ENCODE measurements around the gene ETV3.

DNA sequence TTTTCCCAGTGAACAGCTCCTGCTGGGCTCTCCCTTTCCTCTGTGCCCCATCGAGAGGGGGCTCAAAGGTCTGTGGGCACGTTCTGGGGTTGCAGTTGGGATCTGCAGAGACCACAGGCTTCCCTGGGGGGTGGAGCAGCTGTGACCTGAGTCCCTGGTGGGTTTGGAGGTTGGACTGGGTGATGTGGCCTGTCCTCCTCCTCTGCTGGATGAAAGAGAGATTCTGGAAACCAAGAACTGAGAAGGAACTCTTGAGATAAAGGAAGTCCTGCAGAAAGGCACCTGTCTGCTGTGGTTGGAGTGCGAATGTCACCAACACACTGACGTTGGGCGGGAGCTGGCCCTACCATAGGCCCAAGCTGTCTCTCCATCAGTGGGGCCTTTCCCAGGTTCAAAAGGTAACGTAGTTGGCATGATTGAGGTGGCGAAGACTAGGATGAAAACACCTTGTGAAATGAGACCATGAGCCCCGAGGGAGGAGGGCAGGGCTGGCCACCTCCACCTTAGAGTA is 35.8 kb upstream of the ETV3 start:
- TF ChIP-seq IKZF4 (CRISPR knock-in tag; IDR thresholded peaks at IDR 0.05; ENCODE audit: borderline replicate concordance, low read depth, not compliant biosample characterization): no peak
- TF ChIP-seq SATB2 (CRISPR knock-in tag; IDR thresholded peaks at IDR 0.05): no peak
- no peak for TF ChIP-seq GABPB1 (CRISPR knock-in tag; IDR thresholded peaks at IDR 0.05)
- TF ChIP-seq ZNF549 (CRISPR knock-in tag; IDR thresholded peaks at IDR 0.05): no peak
- TF ChIP-seq EZH2 (conservative IDR thresholded peaks at IDR 0.05; ENCODE audit: low read depth, low read length): no peak
- TF ChIP-seq ZNF343 (CRISPR knock-in tag; IDR thresholded peaks at IDR 0.05): no peak
- no peak for TF ChIP-seq ZNF296 (CRISPR knock-in tag; conservative IDR thresholded peaks at IDR 0.05)
- no peak for TF ChIP-seq CEBPB (IDR thresholded peaks at IDR 0.05; ENCODE audit: borderline replicate concordance, low read depth, low read length)
- no peak for TF ChIP-seq MAZ (IDR thresholded peaks at IDR 0.05; ENCODE audit: borderline replicate concordance, low read depth, low read length)
- no peak for TF ChIP-seq MAZ (CRISPR knock-in tag; IDR thresholded peaks at IDR 0.05; ENCODE audit: low read depth)
- TF ChIP-seq, protein P1, sequence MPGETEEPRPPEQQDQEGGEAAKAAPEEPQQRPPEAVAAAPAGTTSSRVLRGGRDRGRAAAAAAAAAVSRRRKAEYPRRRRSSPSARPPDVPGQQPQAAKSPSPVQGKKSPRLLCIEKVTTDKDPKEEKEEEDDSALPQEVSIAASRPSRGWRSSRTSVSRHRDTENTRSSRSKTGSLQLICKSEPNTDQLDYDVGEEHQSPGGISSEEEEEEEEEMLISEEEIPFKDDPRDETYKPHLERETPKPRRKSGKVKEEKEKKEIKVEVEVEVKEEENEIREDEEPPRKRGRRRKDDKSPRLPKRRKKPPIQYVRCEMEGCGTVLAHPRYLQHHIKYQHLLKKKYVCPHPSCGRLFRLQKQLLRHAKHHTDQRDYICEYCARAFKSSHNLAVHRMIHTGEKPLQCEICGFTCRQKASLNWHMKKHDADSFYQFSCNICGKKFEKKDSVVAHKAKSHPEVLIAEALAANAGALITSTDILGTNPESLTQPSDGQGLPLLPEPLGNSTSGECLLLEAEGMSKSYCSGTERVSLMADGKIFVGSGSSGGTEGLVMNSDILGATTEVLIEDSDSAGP (CRISPR knock-in tag; IDR thresholded peaks at IDR 0.05; ENCODE audit: borderline replicate concordance): no peak
